Measurements from ENCODE around the gene SPNS1.
"Not testable (repeated sequence)": the region's sequence is repeated elsewhere in the genome, so short reads cannot be mapped to it uniquely, and the experiment has no call there.

Gene SPNS1

DNA sequence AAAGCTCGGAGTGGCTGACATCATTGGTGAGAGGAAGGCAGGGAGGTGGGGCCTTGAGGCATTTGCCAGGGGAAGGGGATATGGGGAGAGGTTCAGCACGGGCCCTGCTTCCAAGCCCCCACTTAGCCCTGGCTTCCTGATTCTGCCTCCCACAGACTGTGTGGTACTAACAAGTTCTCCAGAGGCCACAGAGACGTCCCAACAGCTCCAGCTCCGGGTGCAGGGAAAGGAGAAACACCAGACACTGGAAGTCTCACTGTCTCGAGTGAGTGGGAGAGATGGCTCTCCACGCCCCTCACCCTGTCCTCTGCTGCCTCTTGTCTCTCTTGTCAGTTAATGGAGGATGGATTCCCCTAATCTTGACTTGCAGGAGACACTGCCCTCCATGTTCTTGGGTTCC is 15.7 kb upstream of the SPNS1 start:
- DNase-seq (ENCODE audit: low read depth): no peak

DNA sequence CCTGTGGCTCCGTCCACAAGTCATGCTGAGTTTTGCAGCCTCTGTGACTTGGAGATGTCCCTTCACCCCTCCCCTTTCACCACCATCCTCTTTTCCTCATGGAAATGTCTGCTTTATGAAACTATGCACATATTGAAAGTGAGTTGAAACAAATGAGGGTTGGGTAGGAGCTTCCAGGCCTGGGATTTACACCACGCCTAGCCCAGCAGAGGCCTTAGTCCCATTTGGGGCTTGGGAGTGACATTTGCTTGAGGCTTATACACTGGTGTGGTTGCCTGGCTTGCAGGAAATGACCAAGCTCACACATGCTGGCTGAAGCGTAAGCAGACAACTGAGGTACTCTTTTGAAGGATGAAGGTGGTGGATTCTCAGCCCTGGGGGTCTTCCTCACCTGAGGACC is 10.5 kb upstream of the SPNS1 start:
- no peak for DNase-seq (ENCODE audit: low read depth)

DNA sequence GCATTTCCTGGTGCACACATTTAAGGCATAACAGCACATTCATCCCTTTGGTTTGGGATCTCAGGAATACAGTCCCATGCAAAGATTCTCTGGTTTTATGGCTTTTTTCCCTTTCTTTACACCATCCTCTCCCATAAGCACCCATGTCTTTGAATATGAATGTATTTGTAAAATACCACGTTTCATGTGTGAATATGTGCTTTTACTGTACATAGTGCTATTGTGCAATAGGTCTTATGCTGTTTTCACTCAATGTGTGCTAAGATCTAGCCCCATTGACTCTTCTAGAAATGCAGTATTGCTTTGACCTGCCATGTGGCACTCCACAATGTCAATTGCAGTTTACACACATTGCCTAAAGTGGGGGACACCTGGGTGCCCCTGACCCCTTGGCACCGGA is 10.1 kb upstream of the SPNS1 start:
- no peak for DNase-seq (ENCODE audit: low read depth)

DNA sequence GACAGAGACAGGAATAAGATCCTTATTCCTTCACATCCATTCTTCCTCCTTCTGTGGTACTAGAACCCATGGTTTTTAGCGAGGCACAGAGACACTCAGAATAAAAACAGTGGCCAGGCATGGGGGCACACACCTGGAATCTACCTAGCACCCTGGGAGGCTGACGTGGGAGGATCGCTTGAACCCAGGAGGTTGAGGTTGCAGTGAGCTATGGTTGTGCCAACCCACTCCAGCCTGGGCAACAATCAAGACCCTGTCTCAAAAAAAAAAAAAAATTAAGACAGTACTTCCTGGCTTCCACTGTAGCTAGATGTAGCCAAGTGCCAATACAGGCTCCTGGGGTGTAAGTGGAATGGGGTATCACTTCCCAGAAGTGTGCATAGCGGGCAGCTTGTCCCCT is 7.4 kb upstream of the SPNS1 start:
- no peak for DNase-seq (ENCODE audit: low read depth)

DNA sequence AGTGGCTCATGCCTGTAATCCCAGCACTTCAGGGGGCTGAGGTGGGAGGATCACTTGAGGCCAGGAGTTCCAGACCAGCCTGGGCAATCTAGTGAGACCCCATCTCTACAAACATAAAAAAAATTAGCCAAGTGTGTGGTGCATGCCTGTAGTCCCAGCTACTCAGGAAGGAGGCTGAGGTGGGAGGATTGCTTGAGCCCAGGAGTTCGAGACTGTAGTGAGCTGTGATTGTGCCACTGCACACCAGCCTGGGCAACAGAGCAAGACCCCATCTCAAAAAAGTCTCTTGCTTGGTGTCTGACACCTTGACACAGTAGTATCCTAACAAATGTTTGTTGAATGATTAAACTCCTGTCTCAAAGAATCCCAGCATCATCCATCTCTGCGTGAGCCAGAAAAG is 4.9 kb upstream of the SPNS1 start:
- DNase-seq (ENCODE audit: low read depth): not testable (repeated sequence)

DNA sequence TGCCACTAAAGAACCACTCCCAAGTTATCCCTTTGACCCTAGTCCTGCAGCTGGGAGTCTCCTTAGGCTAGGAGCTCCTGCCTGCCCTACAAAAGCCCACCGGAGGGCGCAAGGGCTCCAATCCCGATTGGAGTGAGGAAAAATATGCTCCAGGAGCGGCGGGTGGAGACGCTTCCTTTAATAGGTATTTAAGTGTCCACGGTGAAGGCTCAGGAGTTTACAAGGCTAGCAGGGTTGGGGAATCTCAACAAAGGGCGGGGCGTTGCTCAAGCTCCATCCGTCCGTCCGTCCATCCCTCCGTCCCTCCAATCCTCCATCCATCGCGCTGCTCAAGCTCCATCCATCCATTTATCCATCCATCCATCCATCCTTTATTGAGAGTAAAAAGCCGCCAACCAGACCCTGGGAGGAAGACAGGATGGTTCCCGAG is 556 bp upstream of the SPNS1 start:
- no peak for DNase-seq (ENCODE audit: low read depth)

DNA sequence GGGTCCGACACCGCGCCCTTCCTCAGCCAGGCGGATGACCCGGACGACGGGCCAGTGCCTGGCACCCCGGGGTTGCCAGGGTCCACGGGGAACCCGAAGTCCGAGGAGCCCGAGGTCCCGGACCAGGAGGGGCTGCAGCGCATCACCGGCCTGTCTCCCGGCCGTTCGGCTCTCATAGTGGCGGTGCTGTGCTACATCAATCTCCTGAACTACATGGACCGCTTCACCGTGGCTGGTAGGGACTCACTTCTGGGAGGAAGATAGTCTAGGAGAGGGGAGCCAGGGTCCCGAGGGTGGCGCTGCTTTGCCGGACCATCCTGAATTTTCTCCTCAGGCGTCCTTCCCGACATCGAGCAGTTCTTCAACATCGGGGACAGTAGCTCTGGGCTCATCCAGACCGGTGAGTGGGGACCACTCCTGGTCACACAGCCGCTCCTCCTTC is 601 bp downstream of the SPNS1 start:
- DNase-seq (ENCODE audit: low read depth): no peak

DNA sequence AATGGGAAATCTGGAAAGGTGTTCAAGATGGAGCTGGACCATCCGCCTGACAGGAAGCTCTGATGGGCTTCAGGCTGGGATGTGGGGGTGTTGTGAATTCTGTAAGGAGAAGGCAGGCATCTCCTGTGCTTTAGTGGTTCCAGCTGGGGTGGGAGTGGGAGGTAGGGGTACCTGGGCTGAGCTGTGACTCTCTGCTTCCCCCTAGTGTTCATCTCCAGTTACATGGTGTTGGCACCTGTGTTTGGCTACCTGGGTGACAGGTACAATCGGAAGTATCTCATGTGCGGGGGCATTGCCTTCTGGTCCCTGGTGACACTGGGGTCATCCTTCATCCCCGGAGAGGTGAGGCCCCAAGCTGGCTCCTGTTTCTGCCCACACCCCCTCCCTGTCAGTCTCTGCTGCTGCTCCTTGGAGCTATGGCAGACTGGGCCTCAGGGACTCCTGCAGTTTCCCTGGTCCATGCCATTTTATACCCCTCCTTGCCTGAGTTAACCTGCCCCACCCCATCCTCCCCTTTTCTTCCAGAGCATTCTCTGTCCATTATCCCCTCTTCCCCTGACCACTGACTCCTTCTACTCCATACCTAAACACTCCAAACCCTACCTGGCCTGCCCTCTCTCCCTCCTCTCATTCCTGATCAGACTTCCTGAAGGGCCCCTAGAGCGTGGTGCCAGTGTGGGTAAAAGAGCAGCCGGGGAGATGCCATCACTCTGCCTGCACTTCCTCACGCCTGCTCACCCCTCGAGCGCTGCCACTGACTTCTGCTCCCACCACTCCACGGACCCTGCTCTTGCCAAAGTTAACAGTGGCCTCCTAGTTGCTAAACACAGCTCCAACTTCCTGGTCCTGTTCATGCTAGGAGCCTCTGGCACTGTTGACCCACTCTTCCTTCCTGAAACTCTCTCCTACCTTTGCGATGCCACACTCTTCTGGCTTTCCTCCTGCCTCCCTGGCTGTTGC is 3.4 kb downstream of the SPNS1 start:
- no peak for DNase-seq (ENCODE audit: low read depth)

DNA sequence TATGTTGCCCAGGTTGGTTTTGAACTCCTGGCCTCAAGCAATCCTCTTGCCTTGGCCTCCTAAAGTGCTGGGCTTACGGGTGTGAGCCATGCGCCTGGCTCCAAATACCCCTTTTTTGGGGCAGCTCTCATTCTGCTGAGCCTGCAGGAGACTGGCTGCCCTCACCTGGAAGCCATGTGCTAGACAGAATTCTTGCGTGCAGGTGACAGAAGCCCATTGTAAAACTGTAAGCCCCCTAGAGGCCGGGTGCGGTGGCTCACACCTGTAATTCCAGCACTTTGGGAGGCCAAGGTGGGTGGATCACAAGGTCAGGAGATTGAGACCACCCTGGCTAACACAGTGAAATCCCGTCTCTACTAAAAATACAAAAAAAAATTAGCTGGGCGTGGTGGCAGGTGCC is 5.8 kb downstream of the SPNS1 start:
- DNase-seq (ENCODE audit: low read depth): not testable (repeated sequence)

DNA sequence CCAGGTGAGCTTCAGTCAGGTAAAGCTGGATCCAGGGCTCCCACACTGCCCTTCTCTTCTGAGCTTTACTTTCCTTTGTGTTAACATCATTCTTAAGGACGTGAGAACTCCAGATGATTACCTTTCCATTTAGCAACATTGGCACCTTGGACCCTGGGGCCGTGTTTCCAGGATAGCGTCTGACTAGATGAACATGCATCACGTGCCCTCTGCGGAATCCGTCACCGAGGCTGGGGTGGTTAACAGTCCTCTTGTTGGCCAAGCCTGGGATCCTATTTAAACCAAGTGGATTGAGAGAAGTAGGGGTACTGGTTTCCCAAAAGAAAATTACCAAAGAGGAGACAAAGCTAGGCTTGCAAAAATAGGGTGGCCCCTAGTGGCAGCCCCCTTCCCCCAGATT is 6.4 kb downstream of the SPNS1 start:
- no peak for DNase-seq (ENCODE audit: low read depth)

DNA sequence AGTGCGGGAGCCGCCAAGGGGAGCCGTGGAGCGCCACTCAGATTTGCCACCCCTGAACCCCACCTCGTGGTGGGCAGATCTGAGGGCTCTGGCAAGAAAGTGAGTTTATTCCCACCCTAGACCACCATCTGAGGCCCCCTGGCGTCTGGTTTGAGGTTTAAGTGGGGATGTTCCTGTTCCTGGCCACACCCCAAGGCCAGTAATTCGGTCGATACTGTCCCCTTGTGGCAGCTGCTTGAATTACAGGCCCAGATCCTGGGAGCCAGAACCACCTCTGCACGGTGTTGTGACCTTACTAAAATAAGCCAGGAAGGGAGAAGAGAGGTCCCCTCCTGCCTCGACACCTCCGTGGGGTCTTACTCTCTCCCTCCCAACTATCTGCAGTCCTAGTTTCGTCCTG is 6.9 kb downstream of the SPNS1 start:
- DNase-seq (ENCODE audit: low read depth): no peak

DNA sequence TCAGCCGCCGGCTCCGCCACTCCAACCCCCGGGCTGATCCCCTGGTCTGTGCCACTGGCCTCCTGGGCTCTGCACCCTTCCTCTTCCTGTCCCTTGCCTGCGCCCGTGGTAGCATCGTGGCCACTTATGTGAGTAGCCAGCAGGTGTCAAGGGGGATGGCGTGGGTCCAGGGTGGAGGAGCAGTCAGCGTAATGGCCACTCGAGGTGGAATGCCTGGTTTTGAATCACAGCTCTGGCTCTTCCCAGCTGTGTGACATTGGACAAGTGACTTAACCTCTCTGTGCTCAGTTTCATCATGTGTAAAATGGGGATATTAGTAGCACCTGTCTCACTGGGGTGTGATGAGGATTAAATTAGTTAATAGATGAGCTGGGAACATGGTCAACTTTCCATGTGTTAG is 7.8 kb downstream of the SPNS1 start:
- DNase-seq (ENCODE audit: low read depth): no peak

DNA sequence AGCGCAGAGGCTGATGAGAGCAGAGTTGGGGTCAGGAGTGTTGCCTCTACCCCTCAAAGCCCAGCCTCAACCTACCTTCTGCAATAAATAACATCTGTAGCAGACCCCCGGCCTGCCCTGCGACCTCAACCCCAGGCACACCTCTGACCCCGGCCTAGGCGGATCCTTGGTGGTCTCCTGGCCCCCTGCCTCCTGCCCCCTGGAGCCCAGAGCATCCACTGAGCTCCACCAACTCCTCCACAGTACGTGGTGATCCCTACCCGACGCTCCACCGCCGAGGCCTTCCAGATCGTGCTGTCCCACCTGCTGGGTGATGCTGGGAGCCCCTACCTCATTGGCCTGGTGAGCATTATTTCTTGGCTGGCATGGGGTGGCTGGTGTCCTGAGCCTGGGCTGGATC is 8.4 kb downstream of the SPNS1 start:
- no peak for DNase-seq (ENCODE audit: low read depth)

DNA sequence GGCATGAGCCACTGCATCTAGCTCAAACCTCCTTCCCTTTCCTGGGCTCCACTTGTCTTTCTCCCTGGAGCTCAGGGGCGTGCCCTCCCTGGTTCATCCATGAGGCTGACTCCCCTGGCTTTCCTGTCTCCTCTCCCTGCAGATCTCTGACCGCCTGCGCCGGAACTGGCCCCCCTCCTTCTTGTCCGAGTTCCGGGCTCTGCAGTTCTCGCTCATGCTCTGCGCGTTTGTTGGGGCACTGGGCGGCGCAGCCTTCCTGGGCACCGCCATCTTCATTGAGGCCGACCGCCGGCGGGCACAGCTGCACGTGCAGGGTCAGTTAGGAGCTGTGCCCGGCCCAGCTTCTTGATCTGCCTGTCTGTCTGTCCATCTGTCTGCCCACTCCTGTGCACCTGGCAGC is 9.1 kb downstream of the SPNS1 start:
- DNase-seq (ENCODE audit: low read depth): no peak

DNA sequence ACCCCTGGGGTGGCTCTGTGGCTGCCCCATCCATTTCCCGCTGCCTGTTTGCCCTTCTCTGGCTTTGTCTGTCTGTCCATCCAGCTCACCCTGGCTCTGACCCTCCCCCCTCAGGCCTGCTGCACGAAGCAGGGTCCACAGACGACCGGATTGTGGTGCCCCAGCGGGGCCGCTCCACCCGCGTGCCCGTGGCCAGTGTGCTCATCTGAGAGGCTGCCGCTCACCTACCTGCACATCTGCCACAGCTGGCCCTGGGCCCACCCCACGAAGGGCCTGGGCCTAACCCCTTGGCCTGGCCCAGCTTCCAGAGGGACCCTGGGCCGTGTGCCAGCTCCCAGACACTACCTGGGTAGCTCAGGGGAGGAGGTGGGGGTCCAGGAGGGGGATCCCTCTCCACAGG is 9.5 kb downstream of the SPNS1 start:
- DNase-seq (ENCODE audit: low read depth): no peak

DNA sequence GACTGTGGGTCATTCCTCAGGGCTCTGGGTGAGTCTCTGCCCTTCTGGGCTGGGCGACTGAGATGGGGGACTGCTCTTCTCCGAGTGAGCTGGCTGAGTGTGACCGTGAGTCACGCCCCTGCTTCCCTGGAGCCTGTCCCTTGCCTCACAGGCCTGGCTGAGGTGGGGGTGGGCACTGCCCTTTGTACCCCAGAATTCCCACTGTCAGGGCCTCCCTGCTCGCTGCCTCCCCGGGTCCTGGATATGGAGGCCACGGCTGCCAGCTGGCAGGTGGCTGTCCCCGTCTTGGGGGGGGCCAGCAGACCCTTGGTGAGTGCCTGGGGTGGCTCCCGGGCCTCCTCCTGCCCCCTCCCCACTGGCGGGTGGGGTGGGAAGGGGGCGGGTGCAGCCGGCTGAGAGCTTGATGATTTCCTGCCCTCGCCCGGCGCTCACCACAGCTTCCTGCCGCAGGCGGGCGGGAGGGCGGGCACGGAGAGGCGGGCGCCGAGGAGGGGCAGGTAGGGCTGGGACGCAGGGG is 10.1 kb downstream of the SPNS1 start, which contains the start of gene LAT:
TSS of gene LAT (plus strand) at position 434 of the 517 bp plus-strand sequence. CDS start 366 bp downstream, outside the sequence.
- DNase-seq (ENCODE audit: low read depth): peak; percentile 71

DNA sequence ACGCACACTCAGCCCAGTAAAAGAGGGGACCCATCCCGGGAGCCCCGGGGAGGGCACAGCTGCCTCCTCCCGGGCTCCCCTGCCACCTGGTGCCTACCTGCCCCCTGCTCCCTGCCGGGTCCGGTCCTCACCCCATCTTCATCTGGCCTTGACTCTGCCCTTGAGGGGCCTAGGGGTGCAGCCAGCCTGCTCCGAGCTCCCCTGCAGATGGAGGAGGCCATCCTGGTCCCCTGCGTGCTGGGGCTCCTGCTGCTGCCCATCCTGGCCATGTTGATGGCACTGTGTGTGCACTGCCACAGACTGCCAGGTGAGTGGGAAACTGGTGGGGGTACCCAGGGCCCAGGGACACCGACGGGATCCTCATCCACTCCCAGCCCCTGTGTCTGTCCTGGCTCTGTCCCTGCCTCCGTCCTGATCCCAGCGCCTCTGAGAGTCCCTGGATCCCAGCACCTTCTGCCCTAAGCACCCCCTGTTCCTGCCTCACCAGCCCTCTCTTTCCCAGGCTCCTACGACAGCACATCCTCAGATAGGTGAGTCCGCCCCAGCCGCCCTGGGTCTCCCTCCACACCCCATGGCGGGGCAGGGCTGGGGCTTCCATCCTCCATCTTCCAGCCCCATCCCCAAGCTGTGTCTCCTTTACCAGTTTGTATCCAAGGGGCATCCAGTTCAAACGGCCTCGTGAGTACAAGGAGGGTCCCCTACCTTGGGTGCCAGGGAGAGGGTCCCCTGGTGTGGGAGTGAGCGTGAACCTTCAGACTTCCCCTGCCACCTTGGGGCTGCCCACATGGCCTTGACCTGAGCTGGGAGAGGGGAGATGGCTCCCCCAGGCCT is 10.8 kb downstream of the SPNS1 start:
- no peak for DNase-seq (ENCODE audit: low read depth)

DNA sequence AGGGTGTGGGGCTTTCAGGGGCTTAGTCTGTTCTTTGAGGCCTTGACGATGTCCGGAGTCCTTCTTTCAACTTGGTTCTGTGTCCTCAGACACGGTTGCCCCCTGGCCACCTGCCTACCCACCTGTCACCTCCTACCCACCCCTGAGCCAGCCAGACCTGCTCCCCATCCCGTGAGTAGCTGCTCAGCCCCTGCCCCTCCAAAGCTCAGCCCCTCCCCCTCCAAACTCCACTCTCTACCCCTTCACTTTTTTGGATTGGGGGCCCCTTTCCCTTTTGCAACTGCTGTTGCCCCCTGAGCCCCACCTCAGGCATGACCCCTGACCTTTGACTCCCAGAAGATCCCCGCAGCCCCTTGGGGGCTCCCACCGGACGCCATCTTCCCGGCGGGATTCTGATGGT is 11.5 kb downstream of the SPNS1 start:
- DNase-seq (ENCODE audit: low read depth): no peak

DNA sequence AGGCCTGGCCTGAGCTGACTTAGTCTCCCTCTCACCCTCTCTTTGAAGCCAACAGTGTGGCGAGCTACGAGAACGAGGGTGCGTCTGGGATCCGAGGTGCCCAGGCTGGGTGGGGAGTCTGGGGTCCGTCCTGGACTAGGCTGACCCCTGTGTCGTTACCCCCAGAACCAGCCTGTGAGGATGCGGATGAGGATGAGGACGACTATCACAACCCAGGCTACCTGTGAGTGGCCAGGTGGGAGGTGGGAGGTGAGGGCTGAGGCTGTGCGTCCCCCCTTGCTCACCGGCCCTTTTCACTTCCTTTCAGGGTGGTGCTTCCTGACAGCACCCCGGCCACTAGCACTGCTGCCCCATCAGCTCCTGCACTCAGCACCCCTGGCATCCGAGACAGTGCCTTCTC is 11.9 kb downstream of the SPNS1 start:
- DNase-seq (ENCODE audit: low read depth): no peak

DNA sequence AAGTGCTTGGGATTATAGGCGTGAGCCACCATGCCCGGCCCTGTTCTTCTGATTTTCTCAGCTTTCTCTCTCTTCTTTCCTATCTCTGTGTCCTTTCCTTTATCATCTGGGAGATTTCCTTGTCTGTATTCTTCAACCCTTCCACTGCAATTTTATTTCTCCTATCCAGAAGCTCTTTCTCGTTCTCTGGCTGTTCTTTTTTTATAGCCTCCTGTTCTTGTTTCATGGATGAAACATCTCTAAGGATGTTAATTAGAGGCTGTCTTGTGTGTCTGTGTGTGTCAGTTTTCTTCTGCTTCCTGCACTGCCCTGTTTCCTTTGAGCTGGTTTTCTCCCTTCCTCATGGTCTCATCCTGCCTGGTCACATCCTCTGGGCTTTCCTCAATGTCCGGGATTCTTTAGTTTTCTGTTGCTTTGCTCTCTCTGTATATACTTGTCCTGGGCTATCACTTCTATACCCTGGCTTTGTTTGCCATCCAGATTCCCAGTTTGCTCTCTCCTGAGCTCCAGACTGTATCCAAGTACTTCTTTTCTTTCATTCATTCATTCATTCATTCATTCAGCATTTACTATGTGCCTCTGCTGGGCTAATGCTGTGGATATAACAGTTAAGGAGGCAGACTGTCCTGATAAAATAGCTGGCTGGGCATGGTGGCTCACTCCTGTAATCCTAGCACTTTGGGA is 12.7 kb downstream of the SPNS1 start:
- DNase-seq (ENCODE audit: low read depth): no peak

DNA sequence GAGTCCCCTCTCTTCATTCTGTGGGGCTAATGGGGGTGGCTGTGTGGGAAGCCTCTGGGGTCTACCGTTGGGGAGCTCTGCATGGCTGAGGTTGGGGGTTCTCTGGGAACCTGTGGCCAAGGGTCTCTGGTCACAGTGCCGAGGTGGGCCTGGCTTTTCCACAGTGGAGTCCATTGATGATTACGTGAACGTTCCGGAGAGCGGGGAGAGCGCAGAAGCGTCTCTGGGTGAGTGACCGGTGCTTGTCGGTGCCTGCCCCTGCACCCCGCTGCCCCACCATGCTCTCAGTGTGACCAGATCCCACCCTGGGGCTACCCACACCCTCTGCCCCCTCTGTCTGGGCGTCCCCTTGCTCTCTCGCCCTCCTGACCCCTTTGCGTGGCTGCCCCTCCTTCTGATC is 14.8 kb downstream of the SPNS1 start:
- no peak for DNase-seq (ENCODE audit: low read depth)

DNA sequence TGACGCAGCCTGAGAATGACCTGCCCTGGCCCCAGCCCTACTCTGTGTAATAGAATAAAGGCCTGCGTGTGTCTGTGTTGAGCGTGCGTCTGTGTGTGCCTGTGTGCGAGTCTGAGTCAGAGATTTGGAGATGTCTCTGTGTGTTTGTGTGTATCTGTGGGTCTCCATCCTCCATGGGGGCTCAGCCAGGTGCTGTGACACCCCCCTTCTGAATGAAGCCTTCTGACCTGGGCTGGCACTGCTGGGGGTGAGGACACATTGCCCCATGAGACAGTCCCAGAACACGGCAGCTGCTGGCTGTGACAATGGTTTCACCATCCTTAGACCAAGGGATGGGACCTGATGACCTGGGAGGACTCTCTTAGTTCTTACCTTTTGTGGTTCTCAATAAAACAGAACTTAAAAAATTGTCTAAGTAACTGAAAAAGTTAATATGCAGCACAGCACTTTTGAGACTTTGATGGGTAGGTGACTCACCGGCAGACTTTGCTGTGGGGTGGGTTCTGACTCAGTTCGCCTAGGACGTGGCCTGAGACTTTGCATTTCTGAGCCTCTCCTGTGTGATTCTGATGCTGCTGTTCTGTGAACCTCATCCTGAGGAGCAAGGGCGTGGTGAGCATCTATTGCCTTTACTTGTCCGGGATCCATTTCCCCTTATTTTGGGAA is 15.9 kb downstream of the SPNS1 start:
- DNase-seq (ENCODE audit: low read depth): peak; percentile 53

All from activated T-cell treated with anti-CD3 and anti-CD28 coated beads for 1 hour (primary cell).